Measurements from ENCODE around the gene DEUP1. TPM values are rescaled to one million over a fixed set of nuclear protein-coding genes. Genes with fewer than 3 reads are reported as not detected.
A peak's percentile ranks its signal among the peaks of the same experiment; 100 is the strongest.

Gene DEUP1
- total and polyA plus RNA-seq, 4 donors: 0.09 to 0.19 TPM; not detected in 2

DNA sequence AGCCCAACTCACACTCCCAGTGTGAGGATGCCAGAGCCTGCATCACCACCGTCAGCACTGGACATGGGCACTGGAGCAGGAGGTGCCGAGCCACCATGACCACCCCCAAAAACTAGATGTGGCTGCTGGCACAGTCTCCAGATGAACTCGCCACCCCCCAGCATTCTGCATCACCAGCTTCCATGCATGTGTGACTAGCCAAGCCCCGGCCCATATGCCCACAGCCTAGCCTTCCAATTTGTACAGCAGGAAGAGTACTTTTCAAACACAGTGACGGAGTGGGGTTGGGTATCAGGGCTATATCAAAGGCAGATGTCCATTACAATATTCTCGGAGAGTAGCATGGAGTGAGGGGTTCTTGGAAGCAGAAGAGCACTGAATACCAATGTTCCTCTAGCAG, 149.7 kb downstream of the DEUP1 start:
- peaks cover 2 to 7% (median 7%) of the 10 kb centered on the region in 4 donors for H3K36me3 ChIP-seq (ENCODE audit: control insufficient read depth in 4 of 4, insufficient read depth in 3 of 4, low read depth in 1 of 4, low read length in 3 of 4)
- H3K27me3 ChIP-seq (ENCODE audit: control insufficient read depth in 4 of 4, insufficient read depth in 4 of 4, low read length in 3 of 4): no peaks in the 10 kb centered on the region
- H3K4me1 ChIP-seq (ENCODE audit: control insufficient read depth in 4 of 4, insufficient read depth in 4 of 4, low read length in 3 of 4): peaks cover 6 to 32% (median 26%) of the 10 kb centered on the region in 4 donors
- no peak overlapping the region for H3K9ac ChIP-seq (ENCODE audit: low read depth in 1 of 2, low read length in 2 of 2)
- no peak overlapping the region for H3K4me3 ChIP-seq (ENCODE audit: low read depth in 1 of 3, low read length in 3 of 3)
- no peak overlapping the region for H3K27ac ChIP-seq (ENCODE audit: low read depth in 1 of 2, low read length in 2 of 2)
- DNase-seq (ENCODE audit: low spot score): no peak
- TF ChIP-seq FOXA1 (IDR thresholded peaks at IDR 0.05): no peak
- TF ChIP-seq, protein P1, sequence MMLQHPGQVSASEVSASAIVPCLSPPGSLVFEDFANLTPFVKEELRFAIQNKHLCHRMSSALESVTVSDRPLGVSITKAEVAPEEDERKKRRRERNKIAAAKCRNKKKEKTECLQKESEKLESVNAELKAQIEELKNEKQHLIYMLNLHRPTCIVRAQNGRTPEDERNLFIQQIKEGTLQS (IDR thresholded peaks at IDR 0.05): no peak
- TF ChIP-seq, protein P2, sequence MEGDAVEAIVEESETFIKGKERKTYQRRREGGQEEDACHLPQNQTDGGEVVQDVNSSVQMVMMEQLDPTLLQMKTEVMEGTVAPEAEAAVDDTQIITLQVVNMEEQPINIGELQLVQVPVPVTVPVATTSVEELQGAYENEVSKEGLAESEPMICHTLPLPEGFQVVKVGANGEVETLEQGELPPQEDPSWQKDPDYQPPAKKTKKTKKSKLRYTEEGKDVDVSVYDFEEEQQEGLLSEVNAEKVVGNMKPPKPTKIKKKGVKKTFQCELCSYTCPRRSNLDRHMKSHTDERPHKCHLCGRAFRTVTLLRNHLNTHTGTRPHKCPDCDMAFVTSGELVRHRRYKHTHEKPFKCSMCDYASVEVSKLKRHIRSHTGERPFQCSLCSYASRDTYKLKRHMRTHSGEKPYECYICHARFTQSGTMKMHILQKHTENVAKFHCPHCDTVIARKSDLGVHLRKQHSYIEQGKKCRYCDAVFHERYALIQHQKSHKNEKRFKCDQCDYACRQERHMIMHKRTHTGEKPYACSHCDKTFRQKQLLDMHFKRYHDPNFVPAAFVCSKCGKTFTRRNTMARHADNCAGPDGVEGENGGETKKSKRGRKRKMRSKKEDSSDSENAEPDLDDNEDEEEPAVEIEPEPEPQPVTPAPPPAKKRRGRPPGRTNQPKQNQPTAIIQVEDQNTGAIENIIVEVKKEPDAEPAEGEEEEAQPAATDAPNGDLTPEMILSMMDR (IDR thresholded peaks at IDR 0.05; ENCODE audit: low read depth, low read length, missing input control): no peak
- TF ChIP-seq NR2F2 (IDR thresholded peaks at IDR 0.05): no peak
- no peak for TF ChIP-seq JUND (IDR thresholded peaks at IDR 0.05)
- TF ChIP-seq RXRA (IDR thresholded peaks at IDR 0.05): no peak
- no peak for TF ChIP-seq REST (IDR thresholded peaks at IDR 0.05)
- no peak for TF ChIP-seq HNF4G (IDR thresholded peaks at IDR 0.05)
- TF ChIP-seq TAF1 (conservative IDR thresholded peaks at IDR 0.05): no peak
- TF ChIP-seq, protein P3, sequence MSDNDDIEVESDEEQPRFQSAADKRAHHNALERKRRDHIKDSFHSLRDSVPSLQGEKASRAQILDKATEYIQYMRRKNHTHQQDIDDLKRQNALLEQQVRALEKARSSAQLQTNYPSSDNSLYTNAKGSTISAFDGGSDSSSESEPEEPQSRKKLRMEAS (IDR thresholded peaks at IDR 0.05): no peak
- no peak for TF ChIP-seq EGR1 (IDR thresholded peaks at IDR 0.05; ENCODE audit: low read depth in 2 of 2)
- TF ChIP-seq, protein P4, sequence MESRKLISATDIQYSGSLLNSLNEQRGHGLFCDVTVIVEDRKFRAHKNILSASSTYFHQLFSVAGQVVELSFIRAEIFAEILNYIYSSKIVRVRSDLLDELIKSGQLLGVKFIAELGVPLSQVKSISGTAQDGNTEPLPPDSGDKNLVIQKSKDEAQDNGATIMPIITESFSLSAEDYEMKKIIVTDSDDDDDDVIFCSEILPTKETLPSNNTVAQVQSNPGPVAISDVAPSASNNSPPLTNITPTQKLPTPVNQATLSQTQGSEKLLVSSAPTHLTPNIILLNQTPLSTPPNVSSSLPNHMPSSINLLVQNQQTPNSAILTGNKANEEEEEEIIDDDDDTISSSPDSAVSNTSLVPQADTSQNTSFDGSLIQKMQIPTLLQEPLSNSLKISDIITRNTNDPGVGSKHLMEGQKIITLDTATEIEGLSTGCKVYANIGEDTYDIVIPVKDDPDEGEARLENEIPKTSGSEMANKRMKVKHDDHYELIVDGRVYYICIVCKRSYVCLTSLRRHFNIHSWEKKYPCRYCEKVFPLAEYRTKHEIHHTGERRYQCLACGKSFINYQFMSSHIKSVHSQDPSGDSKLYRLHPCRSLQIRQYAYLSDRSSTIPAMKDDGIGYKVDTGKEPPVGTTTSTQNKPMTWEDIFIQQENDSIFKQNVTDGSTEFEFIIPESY (IDR thresholded peaks at IDR 0.05): no peak
- no peak for TF ChIP-seq YY1 (IDR thresholded peaks at IDR 0.05)
- no peak for TF ChIP-seq GABPA (IDR thresholded peaks at IDR 0.05 in 1 of 2, conservative IDR thresholded peaks at IDR 0.05 in 1 of 2)
- TF ChIP-seq FOXA2 (IDR thresholded peaks at IDR 0.05): no peak
- no peak for TF ChIP-seq RAD21 (IDR thresholded peaks at IDR 0.05)
- H3K9me3 ChIP-seq (ENCODE audit: control insufficient read depth in 4 of 4, low read length in 3 of 4): no peaks in the 10 kb centered on the region
- WGBS: 97% methylated on average over 6 of the region's 6 CpGs

GRCh38 chr11:93480756-93481155, 150.2 kb downstream of the DEUP1 start:
- WGBS: 28% methylated on average over 1 of the region's 1 CpG
- Histone ChIP-seq H3K4me3 (ENCODE audit: low read depth in 1 of 3, low read length in 3 of 3) (no peak overlapping the region), H3K27ac (ENCODE audit: low read depth in 1 of 2, low read length in 2 of 2) (peak overlapping the region in 1 of 2 donors; percentile 29), H3K27me3 (ENCODE audit: control insufficient read depth in 4 of 4, insufficient read depth in 4 of 4, low read length in 3 of 4) (no peaks in the 10 kb centered on the region), H3K36me3 (ENCODE audit: control insufficient read depth in 4 of 4, insufficient read depth in 3 of 4, low read depth in 1 of 4, low read length in 3 of 4) (peaks cover 2 to 7% (median 5%) of the 10 kb centered on the region in 4 donors), H3K4me1 (ENCODE audit: control insufficient read depth in 4 of 4, insufficient read depth in 4 of 4, low read length in 3 of 4) (peaks cover 6 to 37% (median 29%) of the 10 kb centered on the region in 4 donors), H3K9me3 (ENCODE audit: control insufficient read depth in 4 of 4, low read length in 3 of 4) (no peaks in the 10 kb centered on the region), H3K9ac (ENCODE audit: low read depth in 1 of 2, low read length in 2 of 2) (no peak overlapping the region)
- DNase-seq (ENCODE audit: low spot score): no peak
- no peak for TF ChIP-seq FOXA2 (IDR thresholded peaks at IDR 0.05)
- no peak for TF ChIP-seq EGR1 (IDR thresholded peaks at IDR 0.05; ENCODE audit: low read depth in 2 of 2)
- TF ChIP-seq NR2F2 (IDR thresholded peaks at IDR 0.05): no peak
- TF ChIP-seq RXRA (IDR thresholded peaks at IDR 0.05): no peak
- TF ChIP-seq, protein P1 (IDR thresholded peaks at IDR 0.05): no peak
- TF ChIP-seq SP1 (IDR thresholded peaks at IDR 0.05): no peak
- no peak for TF ChIP-seq HNF4A (conservative IDR thresholded peaks at IDR 0.05)
- TF ChIP-seq YY1 (IDR thresholded peaks at IDR 0.05): no peak
- TF ChIP-seq HNF4G (IDR thresholded peaks at IDR 0.05): no peak
- TF ChIP-seq TAF1 (conservative IDR thresholded peaks at IDR 0.05): no peak
- TF ChIP-seq, protein P3 (IDR thresholded peaks at IDR 0.05): no peak

Data from liver (tissue), 9 donors.